SK-N-SH (cell line): ENCODE measurements around the gene SLC25A25. TPM values are rescaled to one million over a fixed set of nuclear protein-coding genes. Genes with fewer than 3 reads are reported as not detected.
"Not testable (repeated sequence)": the region's sequence is repeated elsewhere in the genome, so short reads cannot be mapped to it uniquely, and the experiment has no call there.

ENCODE experiments used
- CTCF ChIA-PET: fragments of 300-600, 350-600 bp; formaldehyde crosslinking; extraction: SDS; loops from one replicate; lab custom pipeline; 2021; lab: Yijun Ruan, JAX
- POLR2A ChIA-PET: fragments of 350-600 bp; sonication (Branson Sonifier 250); formaldehyde crosslinking; extraction: SDS; loops from one replicate; lab custom pipeline; 2020; ENCODE audit warnings: antibody characterized with exemption, inconsistent platforms; lab: Yijun Ruan, JAX
- DNase-seq: peaks from one replicate; pipeline ENCODE4 v3.0.0; 2012
- H2AFZ ChIP-seq: fragments of 200-600 bp; sonication (generic); 2 replicates; pipeline ENCODE4 v1.8.1; 2016; ENCODE audit warnings: antibody characterized with exemption, mild to moderate bottlenecking, low read depth
- H3F3A ChIP-seq: fragments of 200-600 bp; sonication (generic); replicated peaks from 2 replicates; pipeline ENCODE3; 2016; ENCODE audit warnings: antibody characterized with exemption, mild to moderate bottlenecking; ENCODE audit not compliant: insufficient read depth
- H3K27ac ChIP-seq, 2 experiments: fragments of 200-500 bp in 1 of 2; fragments of 200-600 bp in 1 of 2; sonication (Bioruptor generic) in 1 of 2; sonication (generic), shearing (Covaris generic) in 1 of 2; 2 replicates each; pipeline versions ENCODE4 v1.5.1 to v1.6.1; 2014 to 2016; ENCODE audit warnings: low read depth in 2 of 2, inconsistent platforms in 1 of 2, low read length in 1 of 2, mild to moderate bottlenecking in 1 of 2, mixed read lengths in 1 of 2
- H3K27me3 ChIP-seq: fragments of 200-600 bp; sonication (generic), shearing (Covaris generic); 2 replicates; pipeline ENCODE4 v1.6.1; 2016; ENCODE audit warnings: mixed run types; ENCODE audit not compliant: insufficient read depth
- H3K36me3 ChIP-seq, 2 experiments: fragments of 200-500 bp in 1 of 2; fragments of 200-600 bp in 1 of 2; sonication (Bioruptor generic) in 1 of 2; sonication (generic) in 1 of 2; replicated peaks in 1 of 2; 2 replicates each; pipeline versions ENCODE3 to v1.5.1; 2014 to 2016; ENCODE audit warnings: low read length in 1 of 2, mild to moderate bottlenecking in 1 of 2; ENCODE audit not compliant: insufficient read depth in 2 of 2, control insufficient read depth in 1 of 2
- H3K4me1 ChIP-seq, 2 experiments: fragments of 200-500 bp in 1 of 2; fragments of 200-600 bp in 1 of 2; sonication (Bioruptor generic) in 1 of 2; sonication (generic), shearing (Covaris generic) in 1 of 2; 2 replicates each; pipeline versions ENCODE4 v1.5.1 to v1.6.1; 2014 to 2016; ENCODE audit warnings: low read depth in 1 of 2, low read length in 1 of 2, mixed run types in 1 of 2; ENCODE audit not compliant: insufficient read depth in 2 of 2, control insufficient read depth in 1 of 2
- H3K4me2 ChIP-seq: fragments of 200-600 bp; sonication (generic), shearing (Covaris generic); 2 replicates; pipeline ENCODE4 v1.6.1; 2017; ENCODE audit warnings: mixed run types
- H3K4me3 ChIP-seq, 2 experiments: fragments of 200-500 bp in 1 of 2; fragments of 200-600 bp in 1 of 2; sonication (Bioruptor generic) in 1 of 2; sonication (generic), shearing (Covaris generic) in 1 of 2; 2 replicates each; pipeline versions ENCODE4 v1.5.1 to v1.8.1; 2014 to 2016; ENCODE audit warnings: low read depth in 2 of 2, inconsistent platforms in 1 of 2, low read length in 1 of 2, mild to moderate bottlenecking in 1 of 2, mixed read lengths in 1 of 2, moderate library complexity in 1 of 2
- H3K79me2 ChIP-seq: fragments of 200-600 bp; sonication (generic); 2 replicates; pipeline ENCODE4 v1.8.1; 2017; ENCODE audit warnings: mild to moderate bottlenecking; ENCODE audit not compliant: insufficient read depth
- H3K9ac ChIP-seq: fragments of 200-600 bp; sonication (generic); 2 replicates; pipeline ENCODE4 v1.6.1; 2017; ENCODE audit warnings: mixed run types
- H3K9me2 ChIP-seq: fragments of 200-600 bp; sonication (generic); 2 replicates; pipeline ENCODE4 v1.6.1; 2017; ENCODE audit warnings: mixed run types
- H3K9me3 ChIP-seq: fragments of 200-600 bp; sonication (generic); 2 replicates; pipeline ENCODE4 v1.6.1; 2017; ENCODE audit warnings: mixed run types, mild to moderate bottlenecking, moderate library complexity
- H4K20me1 ChIP-seq: fragments of 200-600 bp; sonication (generic); 2 replicates; pipeline ENCODE4 v1.6.1; 2017; ENCODE audit warnings: mild to moderate bottlenecking, mixed run types; ENCODE audit not compliant: insufficient read depth
- CHD2 ChIP-seq: fragments of 150-350 bp; IDR thresholded peaks from 2 replicates; pipeline ENCODE4 v1.6.1; 2018; ENCODE audit warnings: low read length; ENCODE audit not compliant: partially characterized antibody
- ELF1 ChIP-seq: IDR thresholded peaks from 2 replicates; pipeline ENCODE4 v1.4.0; 2012
- EP300 ChIP-seq, 2 experiments: IDR thresholded peaks; 2 replicates each; pipeline versions ENCODE4 v1.4.0 to v1.6.1; 2012; ENCODE audit warnings: borderline replicate concordance in 1 of 2, low read depth in 1 of 2, low read length in 1 of 2
- EZH2phosphoT487 ChIP-seq: fragments of 200-600 bp; sonication (generic); IDR thresholded peaks from 2 replicates; pipeline ENCODE4 v1.6.1; 2017; ENCODE audit warnings: low read depth, mixed run types, mild to moderate bottlenecking, antibody characterized with exemption, moderate library complexity, borderline replicate concordance
- FOSL2 ChIP-seq: IDR thresholded peaks from 2 replicates; pipeline ENCODE4 v1.4.0; 2012; ENCODE audit warnings: low read depth, mild to moderate bottlenecking, moderate library complexity, borderline replicate concordance
- FOXM1 ChIP-seq: IDR thresholded peaks from 2 replicates; pipeline ENCODE4 v1.4.0; 2012; ENCODE audit warnings: low read depth, mild to moderate bottlenecking
- GABPA ChIP-seq: IDR thresholded peaks from 2 replicates; pipeline ENCODE4 v1.4.0; 2012; ENCODE audit warnings: low read depth, mild to moderate bottlenecking
- MXI1 ChIP-seq: IDR thresholded peaks from 2 replicates; pipeline ENCODE4 v1.6.1; 2012; ENCODE audit warnings: mild to moderate bottlenecking, low read depth, low read length, improper control_type of control experiment
- NRF1 ChIP-seq: IDR thresholded peaks from 2 replicates; pipeline ENCODE4 v1.6.1; 2012; ENCODE audit warnings: low read depth, mild to moderate bottlenecking, low read length
- SMC3 ChIP-seq: IDR thresholded peaks from 2 replicates; pipeline ENCODE4 v1.6.1; 2012; ENCODE audit warnings: low read depth, low read length, improper control_type of control experiment
- WGBS: methylation state at CpG from one replicate; pipeline ENCODE4 v1.1.6; 2017; ENCODE audit warnings: low lambda C conversion rate; 5-methylcytosine and 5-hydroxymethylcytosine counted together
- polyA plus RNA-seq, 3 experiments: library from polyadenylated mRNA; depleted of rRNA; stranded (reverse); fragments of >200 nt; gene quantifications; 2 replicates each; pipeline ENCODE4 v1.2.3, GENCODE V29; 2012
- TF ChIP-seq, protein P1 (sequence below): fragments of 150-350 bp; IDR thresholded peaks from 2 replicates; pipeline ENCODE4 v1.6.1; 2017; ENCODE audit warnings: antibody characterized with exemption, low read length, low read depth, borderline replicate concordance
- TF ChIP-seq, protein P2 (sequence below): fragments of 200-600 bp; sonication (generic); IDR thresholded peaks from 2 replicates; pipeline ENCODE4 v1.6.1; 2017; ENCODE audit warnings: antibody characterized with exemption, mild to moderate bottlenecking, moderate library complexity

Gene SLC25A25
- polyA plus RNA-seq, 1 of the 3 experiments (the other 2 are of a cell fraction), result 12.1 TPM

DNA sequence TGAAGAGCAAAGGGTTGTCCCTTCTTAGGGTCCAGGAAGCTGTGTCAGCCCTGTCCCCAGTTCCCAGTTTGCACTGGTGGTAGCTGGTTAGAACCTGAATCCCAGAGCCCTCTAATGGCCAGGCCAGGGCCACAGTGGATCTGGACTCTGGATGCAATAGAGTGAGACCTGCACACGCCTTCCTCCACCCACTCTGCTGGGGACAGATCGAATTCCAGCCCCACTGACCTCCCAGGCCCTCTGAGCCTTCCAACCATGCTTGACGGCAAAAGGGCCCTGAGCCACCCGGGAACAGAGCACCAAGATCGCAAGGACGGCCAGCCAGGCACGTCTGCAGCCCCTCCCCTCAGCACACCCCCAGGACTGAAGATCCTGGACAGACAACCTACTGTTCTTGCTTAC is 24.6 kb upstream of the SLC25A25 start:
- POLR2A ChIA-PET, result no interaction called here
- Histone ChIP-seq H3K9ac (no peak overlapping the region), H4K20me1 (no peaks in the 10 kb centered on the region), H2AFZ (no peak overlapping the region), H3K4me2 (no peak overlapping the region), H3F3A (peaks cover 7% of the 10 kb centered on the region), H3K27me3 (no peaks in the 10 kb centered on the region), H3K4me3 (no peak overlapping the region), H3K9me2 (no peaks in the 10 kb centered on the region)
- DNase-seq, result no peak
- TF ChIP-seq NRF1, result no peak
- no peak for TF ChIP-seq EP300 (IDR thresholded peaks at IDR 0.05; ENCODE audit: borderline replicate concordance in 1 of 2, low read depth in 1 of 2, low read length in 1 of 2)
- TF ChIP-seq EZH2phosphoT487, result no peak
- no peak for TF ChIP-seq CHD2
- TF ChIP-seq, protein P1, sequence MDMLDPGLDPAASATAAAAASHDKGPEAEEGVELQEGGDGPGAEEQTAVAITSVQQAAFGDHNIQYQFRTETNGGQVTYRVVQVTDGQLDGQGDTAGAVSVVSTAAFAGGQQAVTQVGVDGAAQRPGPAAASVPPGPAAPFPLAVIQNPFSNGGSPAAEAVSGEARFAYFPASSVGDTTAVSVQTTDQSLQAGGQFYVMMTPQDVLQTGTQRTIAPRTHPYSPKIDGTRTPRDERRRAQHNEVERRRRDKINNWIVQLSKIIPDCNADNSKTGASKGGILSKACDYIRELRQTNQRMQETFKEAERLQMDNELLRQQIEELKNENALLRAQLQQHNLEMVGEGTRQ, result no peak
- TF ChIP-seq SMC3, result no peak
- TF ChIP-seq, protein P2, sequence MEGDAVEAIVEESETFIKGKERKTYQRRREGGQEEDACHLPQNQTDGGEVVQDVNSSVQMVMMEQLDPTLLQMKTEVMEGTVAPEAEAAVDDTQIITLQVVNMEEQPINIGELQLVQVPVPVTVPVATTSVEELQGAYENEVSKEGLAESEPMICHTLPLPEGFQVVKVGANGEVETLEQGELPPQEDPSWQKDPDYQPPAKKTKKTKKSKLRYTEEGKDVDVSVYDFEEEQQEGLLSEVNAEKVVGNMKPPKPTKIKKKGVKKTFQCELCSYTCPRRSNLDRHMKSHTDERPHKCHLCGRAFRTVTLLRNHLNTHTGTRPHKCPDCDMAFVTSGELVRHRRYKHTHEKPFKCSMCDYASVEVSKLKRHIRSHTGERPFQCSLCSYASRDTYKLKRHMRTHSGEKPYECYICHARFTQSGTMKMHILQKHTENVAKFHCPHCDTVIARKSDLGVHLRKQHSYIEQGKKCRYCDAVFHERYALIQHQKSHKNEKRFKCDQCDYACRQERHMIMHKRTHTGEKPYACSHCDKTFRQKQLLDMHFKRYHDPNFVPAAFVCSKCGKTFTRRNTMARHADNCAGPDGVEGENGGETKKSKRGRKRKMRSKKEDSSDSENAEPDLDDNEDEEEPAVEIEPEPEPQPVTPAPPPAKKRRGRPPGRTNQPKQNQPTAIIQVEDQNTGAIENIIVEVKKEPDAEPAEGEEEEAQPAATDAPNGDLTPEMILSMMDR, result no peak
- no peak for TF ChIP-seq FOSL2
- no peak for TF ChIP-seq FOXM1
- TF ChIP-seq ELF1, result no peak
- no peak for TF ChIP-seq GABPA
- no peak for TF ChIP-seq MXI1
- TF ChIP-seq, all 33 proteins: peak for 0
- Histone ChIP-seq H3K4me1 (peaks cover 0 to 19% of the 10 kb centered on the region in 2 experiments; a peak in 2 of 4 replicates), H3K27ac (no peak overlapping the region), H3K9me3 (no peaks in the 10 kb centered on the region), H3K36me3 (no peaks in the 10 kb centered on the region), H3K79me2 (no peaks in the 10 kb centered on the region)
- 74% methylated on average over 4 of the region's 7 CpGs for WGBS
- CTCF ChIA-PET, result interaction anchor here (0.7 to 2.0 kb wide), 5 partner anchors 8 to 100 kb away, joined by 3 to 7 read pairs (median 4); partner anchors contain the start of genes NAIF1 and SLC25A25

DNA sequence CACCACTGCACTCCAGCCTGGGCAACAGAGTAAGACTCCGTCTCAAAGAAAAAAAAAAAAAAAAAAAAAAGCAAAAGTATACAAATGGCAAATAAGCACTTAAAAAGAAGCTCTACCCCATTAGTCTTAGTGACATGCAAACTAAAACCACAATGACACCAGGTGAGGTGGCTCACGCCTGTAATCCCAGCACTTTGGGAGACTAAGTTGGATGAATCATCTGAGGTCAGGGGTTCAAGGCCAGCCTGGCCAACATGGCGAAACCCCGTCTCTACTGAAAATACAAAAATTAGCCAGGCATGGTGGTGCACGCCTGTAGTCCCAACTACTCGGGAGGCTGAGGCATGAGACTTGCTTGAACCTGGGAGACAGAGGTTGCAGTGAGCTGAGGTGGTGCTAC is 22.6 kb upstream of the SLC25A25 start:
- H3K4me1 ChIP-seq, result peaks cover 1 to 19% of the 10 kb centered on the region in 2 experiments; a peak in 3 of 4 replicates
- DNase-seq, H3K79me2 ChIP-seq, H3K4me3 ChIP-seq, H3K4me2 ChIP-seq, H4K20me1 ChIP-seq, H3K9me3 ChIP-seq, H3K9me2 ChIP-seq, H3F3A ChIP-seq, H3K9ac ChIP-seq, H2AFZ ChIP-seq, H3K36me3 ChIP-seq, H3K27me3 ChIP-seq: not testable (repeated sequence)
- ChIA-PET CTCF (interaction anchor here (0.9 to 2.7 kb wide), 7 partner anchors 11 to 114 kb away, joined by 3 to 25 read pairs (median 7); partner anchors contain the start of gene PIP5KL1), POLR2A (interaction anchor here (1.2 to 1.8 kb wide), 2 partner anchors 22 to 115 kb away, joined by 3 to 10 read pairs; partner anchors contain the start of genes NAIF1 and SLC25A25)
- 94% methylated on average over 6 of the region's 6 CpGs for WGBS
- peak overlapping the region in 1 of 2 experiments; percentile 79; a peak in 2 of 4 replicates for H3K27ac ChIP-seq
